ENCODE data around the gene PCDHA4.
"Not testable (repeated sequence)": the region's sequence is repeated elsewhere in the genome, so short reads cannot be mapped to it uniquely, and the experiment has no call there.

The PCDHA4 gene

GRCh38 chr5:140842798-140843733, 36.2 kb downstream of the PCDHA4 start:
- Histone ChIP-seq H3K9me3 (ENCODE audit: control insufficient read depth, insufficient read depth, low read length) (no peaks in the 10 kb centered on the region), H3K4me1 (ENCODE audit: control insufficient read depth, insufficient read depth, low read length) (no peaks in the 10 kb centered on the region), H3K27ac (ENCODE audit: low read depth, low read length) (no peak overlapping the region), H3K4me3 (ENCODE audit: low read depth, low read length) (no peak overlapping the region), H3K9ac (ENCODE audit: low read depth, low read length) (no peak overlapping the region), H3K27me3 (ENCODE audit: control insufficient read depth, insufficient read depth, low read length) (no peaks in the 10 kb centered on the region), H3K36me3 (ENCODE audit: control insufficient read depth, insufficient read depth, low read length) (no peaks in the 10 kb centered on the region)

GRCh38 chr5:140848139-140849102, 41.6 kb downstream of the PCDHA4 start, which contains the start of gene PCDHA9:
TSS of gene PCDHA9 (plus strand) at chr5:140848382. CDS start at chr5:140848496, 114 bp downstream.
- H3K4me3 ChIP-seq (ENCODE audit: low read depth, low read length); H3K27ac ChIP-seq (ENCODE audit: low read depth, low read length); H3K4me1 ChIP-seq (ENCODE audit: control insufficient read depth, insufficient read depth, low read length): not testable (repeated sequence)

GRCh38 chr5:140849831-140850634, 43.2 kb downstream of the PCDHA4 start:
- H3K4me1 ChIP-seq (ENCODE audit: control insufficient read depth, insufficient read depth, low read length); H3K9me3 ChIP-seq (ENCODE audit: control insufficient read depth, insufficient read depth, low read length); H3K9ac ChIP-seq (ENCODE audit: low read depth, low read length); H3K27ac ChIP-seq (ENCODE audit: low read depth, low read length); H3K27me3 ChIP-seq (ENCODE audit: control insufficient read depth, insufficient read depth, low read length); H3K4me3 ChIP-seq (ENCODE audit: low read depth, low read length); H3K36me3 ChIP-seq (ENCODE audit: control insufficient read depth, insufficient read depth, low read length): not testable (repeated sequence)

More at GRCh38 chr5:140848139-140849102, 41.6 kb downstream of the PCDHA4 start, which contains the start of gene PCDHA9:
- H3K9ac ChIP-seq (ENCODE audit: low read depth, low read length); H3K36me3 ChIP-seq (ENCODE audit: control insufficient read depth, insufficient read depth, low read length); H3K9me3 ChIP-seq (ENCODE audit: control insufficient read depth, insufficient read depth, low read length); H3K27me3 ChIP-seq (ENCODE audit: control insufficient read depth, insufficient read depth, low read length): not testable (repeated sequence)

- no peaks in the 10 kb centered on the region for H3K4me1 ChIP-seq (ENCODE audit: control insufficient read depth, insufficient read depth, low read length)
- H3K36me3 ChIP-seq (ENCODE audit: control insufficient read depth, insufficient read depth, low read length) = no peaks in the 10 kb centered on the region
- H3K9ac ChIP-seq (ENCODE audit: low read depth, low read length) = peak within 1 kb of the TSS; percentile 72
- H3K27ac ChIP-seq (ENCODE audit: low read depth, low read length) = no peak within 1 kb of the TSS
- peaks cover 6% of the 10 kb centered on the region for H3K9me3 ChIP-seq (ENCODE audit: control insufficient read depth, insufficient read depth, low read length)
- H3K27me3 ChIP-seq (ENCODE audit: control insufficient read depth, insufficient read depth, low read length) = no peaks in the 10 kb centered on the region
- peak within 1 kb of the TSS; percentile 73 for H3K4me3 ChIP-seq (ENCODE audit: low read depth, low read length)
Measured at GRCh38 chr5:140855772-140856674, 49.2 kb downstream of the PCDHA4 start, which contains the start of gene PCDHA10. TSS of gene PCDHA10 (plus strand) at chr5:140855897. CDS start at chr5:140856049, 152 bp downstream.

- H3K27ac ChIP-seq (ENCODE audit: low read depth, low read length) = no peak overlapping the region
- H3K9me3 ChIP-seq (ENCODE audit: control insufficient read depth, insufficient read depth, low read length) = peaks cover 12% of the 10 kb centered on the region
- no peaks in the 10 kb centered on the region for H3K4me1 ChIP-seq (ENCODE audit: control insufficient read depth, insufficient read depth, low read length)
- H3K27me3 ChIP-seq (ENCODE audit: control insufficient read depth, insufficient read depth, low read length) = no peaks in the 10 kb centered on the region
- H3K9ac ChIP-seq (ENCODE audit: low read depth, low read length) = no peak overlapping the region
- no peak overlapping the region for H3K4me3 ChIP-seq (ENCODE audit: low read depth, low read length)
- H3K36me3 ChIP-seq (ENCODE audit: control insufficient read depth, insufficient read depth, low read length) = no peaks in the 10 kb centered on the region; the same call in 1 of the 2 replicates
Measured at GRCh38 chr5:140857177-140857986, 50.5 kb downstream of the PCDHA4 start.

GRCh38 chr5:140857987-140858240, 51.0 kb downstream of the PCDHA4 start:
- Histone ChIP-seq H3K4me3 (ENCODE audit: low read depth, low read length) (no peak overlapping the region), H3K36me3 (ENCODE audit: control insufficient read depth, insufficient read depth, low read length) (peaks cover 4% of the 10 kb centered on the region; the same call in 1 of the 2 replicates), H3K27me3 (ENCODE audit: control insufficient read depth, insufficient read depth, low read length) (no peaks in the 10 kb centered on the region), H3K9me3 (ENCODE audit: control insufficient read depth, insufficient read depth, low read length) (peaks cover 12% of the 10 kb centered on the region), H3K27ac (ENCODE audit: low read depth, low read length) (no peak overlapping the region), H3K9ac (ENCODE audit: low read depth, low read length) (no peak overlapping the region), H3K4me1 (ENCODE audit: control insufficient read depth, insufficient read depth, low read length) (no peaks in the 10 kb centered on the region)

- no peaks in the 10 kb centered on the region for H3K4me1 ChIP-seq (ENCODE audit: control insufficient read depth, insufficient read depth, low read length)
- H3K4me3 ChIP-seq (ENCODE audit: low read depth, low read length) = no peak overlapping the region
- H3K27me3 ChIP-seq (ENCODE audit: control insufficient read depth, insufficient read depth, low read length) = no peaks in the 10 kb centered on the region
- H3K27ac ChIP-seq (ENCODE audit: low read depth, low read length) = no peak overlapping the region
- peaks cover 6% of the 10 kb centered on the region for H3K36me3 ChIP-seq (ENCODE audit: control insufficient read depth, insufficient read depth, low read length)
- H3K9me3 ChIP-seq (ENCODE audit: control insufficient read depth, insufficient read depth, low read length) = peaks cover 8% of the 10 kb centered on the region; the same call in 1 of the 2 replicates
- no peak overlapping the region for H3K9ac ChIP-seq (ENCODE audit: low read depth, low read length)
Measured at GRCh38 chr5:140862441-140863295, 55.8 kb downstream of the PCDHA4 start.
